ACHN (cell line): Measurements from ENCODE around the gene ACVR2A.
A peak's percentile ranks its signal among the peaks of the same experiment; 100 is the strongest.

Experiments
- DNase-seq: peaks from one replicate; pipeline ENCODE4 v3.0.0-alpha.2; 2015
- in situ Hi-C: cut with HindIII; loops from 2 replicates; pipeline ENCODE4 v1.10.0; 2017; ENCODE audit warnings: low sequenced_read_pairs, low pct_ligation_motif_present, low pct_unique_long_range_greater_than_20kb

Gene ACVR2A

DNA sequence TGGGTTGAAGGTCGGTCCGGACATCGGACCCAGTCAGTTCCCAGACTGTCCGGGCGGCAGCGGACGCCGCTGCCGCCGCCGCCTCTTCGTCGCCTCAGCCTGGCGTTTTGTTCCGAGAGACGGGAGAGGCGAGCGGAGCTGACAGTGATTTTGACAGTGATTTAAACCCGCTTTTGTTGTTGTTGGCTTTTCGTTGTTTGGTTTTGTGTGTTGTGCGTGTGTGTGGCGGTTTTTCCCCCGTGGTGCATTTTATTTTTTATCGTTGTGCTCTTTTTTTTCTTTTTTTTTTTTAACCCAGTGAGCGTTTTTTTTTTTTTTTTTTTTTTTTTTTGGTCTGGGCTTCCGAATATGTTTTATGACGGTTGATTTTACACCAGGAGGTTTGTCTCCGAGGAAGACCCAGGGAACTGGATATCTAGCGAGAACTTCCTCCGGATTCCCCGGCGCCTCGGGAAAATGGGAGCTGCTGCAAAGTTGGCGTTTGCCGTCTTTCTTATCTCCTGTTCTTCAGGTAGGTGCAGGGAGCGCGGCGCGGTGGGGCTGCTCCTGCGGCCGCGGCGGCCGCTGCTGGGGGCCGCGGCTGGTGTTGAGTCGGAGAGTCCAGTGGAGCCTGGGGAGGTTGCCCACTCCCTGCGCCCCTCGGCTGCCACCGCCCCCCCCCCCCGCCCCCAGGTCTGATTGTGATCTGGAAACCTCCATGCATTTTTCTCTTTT is at the start of gene ACVR2A:
Gene ACVR2A, plus strand, starts transcription at position 333 of the 714 bp plus-strand sequence. Its CDS starts 124 bp downstream, at position 457.
- peak; percentile 58 for DNase-seq
- in situ Hi-C loops: no loop called here

GRCh38 chr2:147800316-147800715 is 44.5 kb upstream of the ACVR2A start:
- in situ Hi-C loops: no loop called here

DNA sequence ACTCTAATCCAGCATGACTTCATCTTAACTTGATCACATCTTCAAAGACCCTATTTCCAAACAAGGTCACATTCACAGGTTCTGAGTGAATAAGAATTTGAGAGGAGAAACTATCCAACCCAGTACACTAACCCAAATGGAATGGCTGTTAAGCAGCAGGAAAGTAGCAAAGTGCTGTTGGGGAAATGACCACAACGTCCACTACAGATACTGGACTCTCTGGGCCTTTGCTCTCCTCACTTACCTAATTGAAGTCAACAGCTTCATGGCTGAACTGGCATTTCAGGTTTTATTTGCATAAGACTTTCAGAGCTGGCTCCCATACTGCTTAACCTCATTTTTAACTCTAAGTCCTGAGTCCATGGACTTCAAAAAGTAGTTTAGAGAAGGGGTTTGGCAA is 38.0 kb upstream of the ACVR2A start:
- DNase-seq: no peak
- in situ Hi-C loops: no loop called here

More at GRCh38 chr2:147800316-147800715, 44.5 kb upstream of the ACVR2A start:
- DNase-seq: no peak

DNA sequence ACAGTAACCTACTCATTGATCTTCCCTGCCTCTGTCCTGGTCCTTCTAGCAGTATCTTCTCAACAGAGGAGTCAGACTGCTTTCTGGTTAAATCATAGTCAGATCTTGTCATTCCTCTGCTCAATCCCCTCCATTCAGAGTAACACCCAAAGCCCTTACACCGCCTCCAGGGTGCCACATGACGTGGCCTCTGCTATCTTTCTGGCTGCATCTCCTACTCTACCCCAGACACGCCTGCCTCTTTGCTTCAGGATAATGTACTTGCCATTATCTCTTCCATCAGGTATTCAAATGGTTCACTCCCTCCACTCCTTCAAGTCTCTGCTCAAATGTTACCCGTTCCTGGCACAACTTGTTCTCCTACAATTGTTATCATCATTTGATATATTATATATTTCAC is 36.3 kb upstream of the ACVR2A start:
- in situ Hi-C loops: no loop called here
- no peak for DNase-seq

GRCh38 chr2:147810883-147811765 is 33.7 kb upstream of the ACVR2A start:
- DNase-seq: no peak
- in situ Hi-C loops: no loop called here

- no peak for DNase-seq
- in situ Hi-C loops: no loop called here
Observed at GRCh38 chr2:147818741-147819140, 26.1 kb upstream of the ACVR2A start.

DNA sequence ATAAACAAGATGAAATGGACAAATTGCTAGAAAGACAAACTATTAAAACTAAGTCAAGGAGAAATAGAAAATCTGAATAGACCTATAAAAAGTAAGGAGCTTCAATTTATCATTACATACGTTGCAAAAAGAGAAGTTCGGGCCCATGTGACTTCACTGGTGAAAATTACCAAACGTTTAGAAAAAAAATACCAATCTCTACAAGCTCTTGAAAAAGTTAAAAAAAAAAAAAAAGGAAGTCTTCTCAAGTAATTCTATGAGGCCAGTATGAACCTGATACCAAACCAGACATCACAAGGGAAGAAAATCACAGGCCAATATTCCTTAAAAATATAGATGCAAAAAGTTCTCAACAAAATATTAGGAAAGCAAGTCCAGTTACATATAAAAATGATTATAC is 20.2 kb upstream of the ACVR2A start:
- in situ Hi-C loops: no loop called here
- no peak for DNase-seq

DNA sequence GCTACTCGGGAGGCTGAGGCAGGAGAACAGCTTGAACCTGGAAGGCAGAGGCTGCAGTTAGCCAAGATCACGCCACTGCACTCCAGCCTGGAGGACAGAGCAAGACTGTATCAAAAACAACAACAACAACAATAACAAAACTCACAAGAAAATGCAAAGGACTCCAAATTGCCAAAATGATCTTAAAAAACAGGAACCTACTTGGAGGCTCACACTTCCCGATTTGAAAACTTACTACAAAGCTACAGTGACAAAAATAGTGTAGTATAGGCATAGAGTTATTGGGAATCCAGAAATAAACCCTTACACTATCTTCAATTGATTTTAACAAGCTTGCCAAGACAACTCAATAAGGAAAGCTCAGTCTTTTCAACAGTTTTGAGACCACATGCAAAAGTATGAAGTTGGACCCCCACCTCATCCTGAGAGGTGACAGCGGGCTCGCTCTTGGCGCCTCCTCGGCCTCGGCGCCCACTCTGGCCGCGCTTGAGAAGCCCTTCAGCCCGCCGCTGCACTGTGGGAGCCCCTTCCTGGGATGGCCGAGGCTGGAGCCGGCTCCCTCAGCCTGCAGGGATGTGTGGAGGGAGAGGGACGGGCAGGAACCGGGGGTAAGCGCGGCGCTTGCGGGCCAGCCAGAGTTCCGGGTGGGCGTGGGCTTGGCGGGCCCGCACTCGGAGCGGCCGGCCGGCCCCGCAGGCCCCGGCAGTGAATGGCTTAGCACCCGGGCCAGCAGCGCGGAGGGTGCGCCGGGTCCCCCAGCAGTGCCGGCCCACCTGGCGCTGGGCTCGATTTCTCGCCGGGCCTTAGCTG is 18.3 kb upstream of the ACVR2A start:
- in situ Hi-C loops: no loop called here
- DNase-seq: no peak

GRCh38 chr2:147827088-147827375 is 17.8 kb upstream of the ACVR2A start:
- in situ Hi-C loops: no loop called here
- DNase-seq: no peak

GRCh38 chr2:147829106-147829505 is 15.7 kb upstream of the ACVR2A start:
- DNase-seq: peak; percentile 65
- in situ Hi-C loops: no loop called here

DNA sequence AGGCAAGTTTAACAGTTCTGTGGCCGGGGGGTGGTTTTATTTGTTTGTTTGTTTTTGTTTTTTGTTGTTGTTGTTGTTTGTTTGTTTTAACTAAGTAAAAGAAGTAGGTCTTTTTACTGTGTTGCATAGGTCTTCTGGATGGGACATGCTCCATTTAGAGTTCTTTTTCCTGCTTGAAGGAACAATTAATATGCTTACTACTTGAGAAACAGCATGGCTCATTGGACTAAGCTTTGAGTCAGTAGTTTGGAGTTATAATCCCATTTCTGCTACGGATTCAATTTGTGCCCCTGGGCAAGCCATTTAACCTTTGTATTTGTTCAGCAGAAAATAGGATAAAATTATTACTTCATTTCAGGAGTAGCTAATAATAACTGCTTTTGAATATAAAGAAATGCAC is 8.7 kb upstream of the ACVR2A start:
- DNase-seq: no peak
- in situ Hi-C loops: no loop called here

- in situ Hi-C loops: no loop called here
- DNase-seq: no peak
Observed at GRCh38 chr2:147843391-147843863, 1.4 kb upstream of the ACVR2A start.

DNA sequence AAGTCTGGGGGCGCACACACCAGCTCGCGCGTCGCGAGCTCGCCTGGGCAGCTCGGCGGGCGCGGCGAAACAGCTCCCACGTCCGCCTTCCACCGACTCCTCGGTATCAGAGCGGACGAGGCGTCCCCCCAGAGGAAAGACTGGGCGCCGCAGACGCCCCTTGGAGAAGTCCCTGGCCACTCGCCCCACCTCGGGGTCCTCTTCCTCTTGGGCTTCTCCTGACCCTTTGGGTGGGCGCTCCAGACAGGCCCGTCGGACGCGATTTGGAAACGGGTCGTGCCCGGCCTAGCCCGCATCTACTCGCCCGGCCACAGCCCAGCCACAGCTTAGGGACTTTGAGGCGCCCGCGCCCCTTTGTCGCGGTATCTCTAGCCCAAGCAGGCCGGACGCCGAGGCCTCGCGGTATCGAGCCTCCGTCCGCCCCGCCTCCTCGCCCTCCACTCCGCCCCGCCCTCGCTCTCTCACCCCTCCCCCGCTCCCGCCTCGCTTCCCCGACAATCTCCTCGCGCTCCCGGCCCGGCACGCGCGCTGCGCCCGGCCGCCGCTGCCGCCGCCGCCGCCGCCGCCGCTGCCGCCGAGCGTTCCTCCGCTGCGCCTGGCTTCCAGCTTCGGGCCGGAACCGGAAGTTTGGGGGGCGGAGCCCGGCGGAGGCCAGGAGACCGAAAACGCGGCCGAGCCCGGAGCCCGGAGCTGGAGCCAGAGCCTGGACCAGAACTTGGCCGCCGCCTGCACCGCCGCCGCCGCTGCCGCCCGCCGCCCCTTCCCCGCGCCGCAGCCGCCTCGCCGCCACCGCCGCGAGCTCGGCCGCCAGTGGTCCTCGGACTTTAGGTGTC is 749 bp upstream of the ACVR2A start:
- DNase-seq: peak; percentile 94
- in situ Hi-C loops: no loop called here

DNA sequence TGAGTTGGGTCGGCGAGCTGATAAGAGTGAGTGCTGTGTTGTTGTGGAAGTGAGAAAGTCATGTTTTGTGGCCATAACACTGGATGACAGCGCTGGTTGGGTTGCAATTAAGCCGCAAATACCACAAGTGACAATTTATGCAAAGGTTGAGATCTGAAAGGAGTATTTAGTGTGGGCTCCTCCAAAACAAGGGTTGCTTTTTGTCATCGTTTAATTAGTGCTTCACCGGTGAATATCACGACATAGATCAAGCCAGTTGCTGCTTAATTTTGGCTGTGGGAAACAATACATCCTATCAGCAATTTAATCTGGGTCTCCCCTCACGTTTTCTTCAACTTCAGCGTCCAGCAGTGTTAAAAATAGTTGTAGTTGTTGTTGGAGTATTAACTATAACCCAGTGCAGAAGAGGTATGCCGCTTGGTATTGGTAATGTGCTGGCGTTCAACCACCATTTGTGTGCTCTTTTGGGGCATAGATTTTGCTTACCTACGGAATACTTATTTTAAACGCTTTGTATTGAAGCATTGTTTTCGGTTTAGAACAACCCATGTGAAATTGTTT is 662 bp downstream of the ACVR2A start:
- in situ Hi-C loops: no loop called here
- DNase-seq: peak; percentile 51

GRCh38 chr2:147846412-147847081 is 1.7 kb downstream of the ACVR2A start:
- peak; percentile 24 for DNase-seq
- in situ Hi-C loops: no loop called here

DNA sequence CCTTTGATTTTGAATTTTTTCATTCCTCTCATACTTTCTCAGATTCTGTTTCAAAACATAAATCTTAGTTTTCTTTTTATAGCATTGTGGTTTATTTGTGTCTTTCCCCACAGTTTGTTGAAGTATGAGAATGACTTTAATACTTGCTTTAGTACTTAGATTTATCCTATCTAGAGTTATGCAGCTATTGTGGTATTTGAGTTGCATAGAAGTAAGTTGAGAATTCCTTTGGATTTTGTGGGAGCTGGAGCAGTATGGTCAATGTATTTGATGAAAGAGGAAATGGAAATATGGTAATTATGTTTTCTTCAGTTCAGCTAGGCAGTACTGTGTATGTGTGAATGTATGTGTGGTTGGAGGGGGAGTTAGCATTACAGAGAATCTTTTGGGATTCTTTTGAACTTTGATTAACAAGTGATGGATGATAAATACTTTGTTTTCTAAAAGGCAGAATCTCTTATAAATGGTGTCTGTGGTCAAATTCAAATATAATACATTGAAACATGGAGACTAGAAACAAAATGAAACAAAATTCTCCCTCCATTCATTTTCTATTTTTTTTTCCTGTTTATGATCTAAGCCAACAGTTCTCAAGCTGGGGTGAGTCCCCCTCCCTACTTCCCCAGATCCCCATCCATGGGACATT is 3.0 kb downstream of the ACVR2A start:
- in situ Hi-C loops: no loop called here
- no peak for DNase-seq

DNA sequence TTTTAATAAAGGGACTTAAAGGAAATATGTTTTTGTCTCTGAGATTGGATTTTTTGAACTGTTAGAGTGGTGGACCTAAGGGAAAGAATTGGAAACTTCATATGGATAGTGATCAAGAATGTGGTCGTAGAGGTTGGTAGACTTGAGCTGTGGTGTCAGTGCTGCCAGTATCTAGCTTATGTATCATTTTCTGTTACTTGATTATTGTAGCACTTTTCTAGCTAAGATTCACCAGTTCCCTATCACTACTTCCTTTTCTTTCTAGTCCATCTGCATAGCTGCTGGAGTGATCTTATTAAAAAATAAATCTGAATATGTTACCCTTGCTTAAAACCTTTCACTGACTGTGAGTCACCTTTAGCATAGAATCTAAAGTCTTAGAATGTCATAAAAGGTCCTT is 6.0 kb downstream of the ACVR2A start:
- in situ Hi-C loops: no loop called here
- no peak for DNase-seq
